ENCODE measurements around the gene APBB2. TPM values are rescaled to one million over a fixed set of nuclear protein-coding genes. Genes with fewer than 3 reads are reported as not detected.

APBB2 gene
- total and polyA plus RNA-seq, 10 of the 15 experiments (the other 5 are each of a cell fraction or from before 2014, with no cell fraction given) = 2.7 to 24.6 (median 19.0) TPM

GRCh38 chr4:40763228-40763716 is 451.1 kb downstream of the APBB2 start (continued):
- peak; percentile 14 for TF ChIP-seq BCL3 (IDR thresholded peaks at IDR 0.05; ENCODE audit: borderline replicate concordance, insufficient read depth, low read depth, low read length, poor library complexity, severe bottlenecking)
- TF ChIP-seq BCL11A (IDR thresholded peaks at IDR 0.05; ENCODE audit: low read depth, low read length) = peak; percentile 86
- TF ChIP-seq POLR2AphosphoS2 (IDR thresholded peaks at IDR 0.05; ENCODE audit: low read depth, low read length) = no peak
- no peak for TF ChIP-seq RB1 (IDR thresholded peaks at IDR 0.05; ENCODE audit: borderline replicate concordance)
- TF ChIP-seq IRF5 (IDR thresholded peaks at IDR 0.05; ENCODE audit: borderline replicate concordance) = no peak
- TF ChIP-seq SPI1 (IDR thresholded peaks at IDR 0.05; ENCODE audit: borderline replicate concordance, insufficient read depth, low read depth, low read length) = no peak
- TF ChIP-seq CEBPZ (IDR thresholded peaks at IDR 0.05; ENCODE audit: low read depth, low read length) = no peak
- TF ChIP-seq MTA3 (IDR thresholded peaks at IDR 0.05; ENCODE audit: borderline replicate concordance, low read length) = peak; percentile 66; the same call in 1 of the 2 replicates
- TF ChIP-seq ATF7 (IDR thresholded peaks at IDR 0.05; ENCODE audit: low read depth) = peak; percentile 70
- TF ChIP-seq TCF3 (IDR thresholded peaks at IDR 0.05; ENCODE audit: borderline replicate concordance, insufficient read depth, low read depth, low read length) = peak; percentile 84; the same call in 1 of the 2 replicates
- no peak for TF ChIP-seq CUX1 (IDR thresholded peaks at IDR 0.05; ENCODE audit: insufficient replicate concordance, low read depth, low read length)
